GM10248 (cell line): ENCODE data around the gene BTBD1.
"Not testable (repeated sequence)": the region's sequence is repeated elsewhere in the genome, so short reads cannot be mapped to it uniquely, and the experiment has no call there.

Experiments
- CTCF ChIA-PET: fragments of 300-600 bp; sonication (Branson Sonifier 250); formaldehyde crosslinking; extraction: SDS; loops from one replicate; lab custom pipeline; 2021; ENCODE audit warnings: antibody characterized with exemption; lab: Yijun Ruan, JAX
- POLR2A ChIA-PET: fragments of 350-650 bp; sonication (Branson Sonifier 250); formaldehyde crosslinking; extraction: SDS; loops from one replicate; lab custom pipeline; 2020; ENCODE audit warnings: antibody characterized with exemption; lab: Yijun Ruan, JAX
- DNase-seq: peaks from one replicate; pipeline ENCODE4 v3.0.0; 2012; ENCODE audit errors: extremely low spot score
- TF ChIP-seq, protein P1 (sequence below): IDR thresholded peaks from 2 replicates; pipeline ENCODE4 v1.5.1; 2012; ENCODE audit warnings: mild to moderate bottlenecking, low read depth; ENCODE audit errors: extremely low read depth, missing control alignments, control extremely low read depth

BTBD1 gene

DNA sequence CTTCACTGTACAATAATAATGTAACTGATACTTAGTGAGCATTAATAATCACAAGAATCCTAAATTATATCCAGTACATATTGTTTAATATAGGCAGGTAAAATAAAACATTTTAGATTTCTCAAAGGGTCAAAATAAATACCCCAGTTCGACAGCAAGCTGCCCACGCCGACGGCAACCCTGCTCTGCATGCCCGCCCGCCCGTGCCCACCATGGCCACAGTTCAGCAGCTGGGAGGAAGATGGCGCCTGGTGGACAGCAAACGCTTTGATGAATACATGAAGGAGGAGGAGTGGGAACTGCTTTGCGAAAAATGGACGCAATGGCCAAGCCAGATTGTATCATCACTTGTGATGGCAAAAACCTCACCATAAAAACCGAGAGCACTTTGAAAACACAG is 22.9 kb downstream of the BTBD1 start:
- ChIA-PET POLR2A (no interaction called here), CTCF (interaction anchor here (1.2 kb wide), 1 partner anchor 13 kb away, joined by 6 read pairs; no protein-coding TSS in a partner anchor)
- TF ChIP-seq, protein P1, sequence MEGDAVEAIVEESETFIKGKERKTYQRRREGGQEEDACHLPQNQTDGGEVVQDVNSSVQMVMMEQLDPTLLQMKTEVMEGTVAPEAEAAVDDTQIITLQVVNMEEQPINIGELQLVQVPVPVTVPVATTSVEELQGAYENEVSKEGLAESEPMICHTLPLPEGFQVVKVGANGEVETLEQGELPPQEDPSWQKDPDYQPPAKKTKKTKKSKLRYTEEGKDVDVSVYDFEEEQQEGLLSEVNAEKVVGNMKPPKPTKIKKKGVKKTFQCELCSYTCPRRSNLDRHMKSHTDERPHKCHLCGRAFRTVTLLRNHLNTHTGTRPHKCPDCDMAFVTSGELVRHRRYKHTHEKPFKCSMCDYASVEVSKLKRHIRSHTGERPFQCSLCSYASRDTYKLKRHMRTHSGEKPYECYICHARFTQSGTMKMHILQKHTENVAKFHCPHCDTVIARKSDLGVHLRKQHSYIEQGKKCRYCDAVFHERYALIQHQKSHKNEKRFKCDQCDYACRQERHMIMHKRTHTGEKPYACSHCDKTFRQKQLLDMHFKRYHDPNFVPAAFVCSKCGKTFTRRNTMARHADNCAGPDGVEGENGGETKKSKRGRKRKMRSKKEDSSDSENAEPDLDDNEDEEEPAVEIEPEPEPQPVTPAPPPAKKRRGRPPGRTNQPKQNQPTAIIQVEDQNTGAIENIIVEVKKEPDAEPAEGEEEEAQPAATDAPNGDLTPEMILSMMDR, result no peak
- no peak for DNase-seq

GRCh38 chr15:83039206-83039605 is 27.8 kb downstream of the BTBD1 start:
- ChIA-PET POLR2A (no interaction called here), CTCF (no interaction called here)
- DNase-seq, result no peak
- TF ChIP-seq, protein P1, result no peak

- ChIA-PET CTCF (no interaction called here), POLR2A (no interaction called here)
- TF ChIP-seq, protein P1, result no peak
- no peak for DNase-seq
Measured at GRCh38 chr15:83036253-83036652, 30.8 kb downstream of the BTBD1 start.

GRCh38 chr15:83031234-83031633 is 35.8 kb downstream of the BTBD1 start:
- POLR2A ChIA-PET, DNase-seq, CTCF ChIA-PET: not testable (repeated sequence)

- ChIA-PET CTCF (no interaction called here), POLR2A (no interaction called here)
- TF ChIP-seq, protein P1, result no peak
- no peak for DNase-seq
Measured at GRCh38 chr15:83030021-83030420, 37.0 kb downstream of the BTBD1 start.

GRCh38 chr15:83018436-83018835 is 48.6 kb downstream of the BTBD1 start:
- no peak for DNase-seq
- ChIA-PET POLR2A (no interaction called here), CTCF (no interaction called here)
- TF ChIP-seq, protein P1, result no peak

DNA sequence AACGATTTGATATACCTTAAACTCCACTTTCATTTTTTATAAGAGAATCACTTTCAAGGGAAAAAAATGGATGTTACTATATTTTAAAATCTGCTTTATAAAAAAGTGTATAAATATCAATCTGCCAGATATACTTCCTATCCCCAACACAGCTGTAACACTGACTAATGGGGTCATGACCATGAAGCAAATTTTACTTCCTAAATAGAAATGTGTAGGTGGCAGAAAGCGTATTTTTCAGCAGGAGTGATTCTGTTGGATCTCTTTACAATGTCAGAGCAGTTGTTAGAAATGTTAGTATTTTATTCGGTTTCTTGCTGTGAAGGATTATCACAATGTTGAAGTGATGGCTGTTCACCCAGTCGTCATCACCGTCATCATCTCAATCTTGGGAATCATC is 50.1 kb downstream of the BTBD1 start:
- TF ChIP-seq, protein P1, result no peak
- ChIA-PET CTCF (no interaction called here), POLR2A (no interaction called here)
- no peak for DNase-seq
